Body of pancreas (tissue), 4 donors: ENCODE data around the gene FBXO31.

Experiments
- POLR2A ChIP-seq, 3 donors: fragments of 450-650 bp; IDR thresholded peaks; one replicate each; pipeline ENCODE4 v1.6.1; 2016; ENCODE audit warnings: antibody characterized with exemption in 3 of 3, mild to moderate bottlenecking in 2 of 3
- TF ChIP-seq, protein P1 (sequence below), 7 experiments: fragments of 450-650 bp in 4 of 7; fragments of 200-600 bp in 3 of 7; sonication (generic) in 3 of 7; IDR thresholded peaks; one replicate each; pipeline ENCODE4 v1.5.1; 2016 to 2019; ENCODE audit warnings: antibody characterized with exemption in 7 of 7

DNA sequence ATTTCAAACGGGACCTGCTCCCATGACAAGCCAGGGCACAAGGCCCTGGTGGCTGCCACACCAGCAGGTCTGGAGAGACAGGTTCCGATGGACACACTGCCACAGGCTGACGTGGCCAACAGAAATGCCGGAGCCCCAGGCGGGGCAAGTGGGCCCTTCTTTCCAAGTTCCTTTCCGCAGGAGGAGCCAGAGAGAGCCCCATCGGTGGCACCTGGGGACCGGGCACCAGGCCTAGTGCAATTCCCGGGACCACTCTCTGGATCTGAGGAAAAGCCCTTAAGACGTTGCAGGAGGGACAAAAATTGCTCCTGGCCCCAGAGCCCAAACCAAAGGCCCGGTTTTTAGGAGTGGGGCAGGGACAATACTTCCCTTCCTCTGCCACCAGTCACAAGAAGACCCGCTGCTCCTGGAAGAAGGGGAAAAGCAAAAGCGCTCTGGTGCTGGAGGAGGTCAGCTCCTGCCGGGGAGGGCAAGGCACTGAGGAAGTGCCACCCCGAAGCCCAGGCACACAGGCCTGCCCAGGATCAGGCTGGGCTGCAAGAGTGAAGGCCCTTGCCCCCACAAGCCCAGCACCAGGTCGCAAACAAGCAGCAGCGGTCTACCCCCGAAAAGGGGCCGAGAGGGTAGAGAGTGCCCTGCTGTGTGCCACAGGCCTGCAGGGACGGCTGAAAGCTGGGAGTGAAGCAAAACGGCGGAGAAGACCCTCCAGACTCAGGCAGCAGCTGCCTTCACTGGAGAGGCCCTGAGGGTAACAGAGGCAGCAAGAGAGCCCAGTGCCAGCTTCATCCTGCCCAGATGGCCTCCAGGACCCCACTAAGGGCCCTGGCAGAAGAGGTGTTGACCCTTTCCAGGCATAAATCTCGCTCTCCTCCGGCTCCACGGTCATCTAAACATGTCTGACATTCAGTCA is 37.7 kb upstream of the FBXO31 start:
- TF ChIP-seq, protein P1, sequence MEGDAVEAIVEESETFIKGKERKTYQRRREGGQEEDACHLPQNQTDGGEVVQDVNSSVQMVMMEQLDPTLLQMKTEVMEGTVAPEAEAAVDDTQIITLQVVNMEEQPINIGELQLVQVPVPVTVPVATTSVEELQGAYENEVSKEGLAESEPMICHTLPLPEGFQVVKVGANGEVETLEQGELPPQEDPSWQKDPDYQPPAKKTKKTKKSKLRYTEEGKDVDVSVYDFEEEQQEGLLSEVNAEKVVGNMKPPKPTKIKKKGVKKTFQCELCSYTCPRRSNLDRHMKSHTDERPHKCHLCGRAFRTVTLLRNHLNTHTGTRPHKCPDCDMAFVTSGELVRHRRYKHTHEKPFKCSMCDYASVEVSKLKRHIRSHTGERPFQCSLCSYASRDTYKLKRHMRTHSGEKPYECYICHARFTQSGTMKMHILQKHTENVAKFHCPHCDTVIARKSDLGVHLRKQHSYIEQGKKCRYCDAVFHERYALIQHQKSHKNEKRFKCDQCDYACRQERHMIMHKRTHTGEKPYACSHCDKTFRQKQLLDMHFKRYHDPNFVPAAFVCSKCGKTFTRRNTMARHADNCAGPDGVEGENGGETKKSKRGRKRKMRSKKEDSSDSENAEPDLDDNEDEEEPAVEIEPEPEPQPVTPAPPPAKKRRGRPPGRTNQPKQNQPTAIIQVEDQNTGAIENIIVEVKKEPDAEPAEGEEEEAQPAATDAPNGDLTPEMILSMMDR (IDR thresholded peaks at IDR 0.05), result no peak
- TF ChIP-seq POLR2A (IDR thresholded peaks at IDR 0.05), result no peak
